Lower leg skin (tissue), 3 donors: ENCODE results near the gene MFGE8.

ENCODE experiments used
- CTCF ChIP-seq, 3 donors: fragments of 450-650 bp; IDR thresholded peaks; one replicate each; pipeline ENCODE4 v1.5.1; 2016; ENCODE audit warnings: antibody characterized with exemption in 3 of 3, mild to moderate bottlenecking in 3 of 3, moderate library complexity in 2 of 3
- POLR2A ChIP-seq, 2 donors: fragments of 450-650 bp; IDR thresholded peaks; one replicate each; pipeline ENCODE4 v1.6.1; 2016 to 2017; ENCODE audit warnings: antibody characterized with exemption in 2 of 2, mild to moderate bottlenecking in 1 of 2, moderate library complexity in 1 of 2

- TF ChIP-seq CTCF (IDR thresholded peaks at IDR 0.05), result no peak
- no peak for TF ChIP-seq POLR2A (IDR thresholded peaks at IDR 0.05)
Measured at GRCh38 chr15:88901508-88902220, 11.5 kb downstream of the MFGE8 start.
